IMR-90 (cell line): ENCODE results near the gene TRNT1. TPM values are rescaled to one million over a fixed set of nuclear protein-coding genes. Genes with fewer than 3 reads are reported as not detected.

Experiments
- ATAC-seq: fragments of 200-7000 bp; cut with Tn5 transposase; 2 replicates; pipeline ENCODE4 v1.9.1; 2020; ENCODE audit warnings: low read depth, mild to moderate bottlenecking, moderate library complexity
- BruUV-seq: library from RNA; stranded (reverse); fragments of 400-500 nt; replicated peaks from 2 replicates; lab custom pipeline; 2021; lab: Mats Ljungman, UMichigan
- CTCF ChIA-PET: fragments of 300-600 bp; formaldehyde crosslinking; extraction: SDS; loops from one replicate; lab custom pipeline; 2021; ENCODE audit warnings: antibody characterized with exemption; lab: Yijun Ruan, JAX
- POLR2A ChIA-PET: fragments of 300-600 bp; sonication (Branson Sonifier 250); formaldehyde crosslinking; loops from one replicate; lab custom pipeline; 2022; ENCODE audit warnings: antibody characterized with exemption; ENCODE audit not compliant: unreplicated experiment; lab: Charles Lee
- DNase-seq: peaks from one replicate; pipeline ENCODE4 v3.0.0; 2013
- H2AFZ ChIP-seq: replicated peaks from 2 replicates; pipeline ENCODE3; 2013; ENCODE audit warnings: low read length, mild to moderate bottlenecking; ENCODE audit not compliant: poor library complexity
- H2AK5ac ChIP-seq: 2 replicates; pipeline ENCODE4 v1.6.1; 2013; ENCODE audit warnings: low read depth, low read length, inconsistent platforms
- H2AK9ac ChIP-seq: replicated peaks from 2 replicates; pipeline ENCODE3; 2013; ENCODE audit warnings: mild to moderate bottlenecking, low read depth, low read length, moderate library complexity; ENCODE audit not compliant: poor library complexity
- H2BK120ac ChIP-seq: 2 replicates; pipeline ENCODE4 v1.6.1; 2013; ENCODE audit warnings: low read depth, low read length, inconsistent platforms
- H2BK15ac ChIP-seq: 3 replicates; pipeline ENCODE4 v1.6.1; 2013; ENCODE audit warnings: low read depth, low read length, inconsistent platforms
- H2BK20ac ChIP-seq: 2 replicates; pipeline ENCODE4 v1.6.1; 2013; ENCODE audit warnings: low read depth, mild to moderate bottlenecking, inconsistent platforms, low read length, moderate library complexity
- H2BK5ac ChIP-seq: 2 replicates; pipeline ENCODE4 v1.6.1; 2013; ENCODE audit warnings: mild to moderate bottlenecking, low read depth, low read length, inconsistent platforms; ENCODE audit not compliant: poor library complexity, severe bottlenecking
- H3K14ac ChIP-seq: replicated peaks from 2 replicates; pipeline ENCODE4 v1.6.1; 2013; ENCODE audit warnings: low read depth, low read length, inconsistent platforms
- H3K18ac ChIP-seq: 2 replicates; pipeline ENCODE4 v1.6.1; 2013; ENCODE audit warnings: low read depth, low read length, control low read depth
- H3K23ac ChIP-seq: 2 replicates; pipeline ENCODE4 v1.6.1; 2013; ENCODE audit warnings: low read depth, low read length, inconsistent platforms
- H3K27ac ChIP-seq: 2 replicates; pipeline ENCODE4 v1.5.1; 2013; ENCODE audit warnings: mild to moderate bottlenecking, control low read depth, low read length; ENCODE audit not compliant: insufficient read depth
- H3K27me3 ChIP-seq: 2 replicates; pipeline ENCODE4 v1.6.1; 2013; ENCODE audit warnings: low read length; ENCODE audit not compliant: control insufficient read depth, insufficient read depth
- H3K36me3 ChIP-seq: 2 replicates; pipeline ENCODE4 v1.6.1; 2013; ENCODE audit warnings: low read length, mixed read lengths; ENCODE audit not compliant: control insufficient read depth, insufficient read depth
- H3K4ac ChIP-seq: 2 replicates; pipeline ENCODE4 v1.6.1; 2013; ENCODE audit warnings: low read depth, low read length, inconsistent platforms
- H3K4me1 ChIP-seq: 2 replicates; pipeline ENCODE4 v1.6.1; 2013; ENCODE audit warnings: low read length, mixed read lengths; ENCODE audit not compliant: control insufficient read depth, insufficient read depth
- H3K4me2 ChIP-seq: 2 replicates; pipeline ENCODE4 v1.6.1; 2013; ENCODE audit warnings: low read depth, mild to moderate bottlenecking, control low read depth, low read length, moderate library complexity
- H3K4me3 ChIP-seq: 2 replicates; pipeline ENCODE4 v1.5.1; 2013; ENCODE audit warnings: low read depth, mild to moderate bottlenecking, control low read depth, low read length, moderate library complexity; ENCODE audit not compliant: insufficient read depth
- H3K56ac ChIP-seq: 2 replicates; pipeline ENCODE4 v1.6.1; 2013; ENCODE audit warnings: low read length, inconsistent platforms; ENCODE audit not compliant: insufficient read depth; ENCODE audit errors: extremely low read depth
- H3K79me1 ChIP-seq, 2 experiments: 2 replicates each; pipeline ENCODE4 v1.6.1; 2013; ENCODE audit warnings: low read length in 2 of 2, inconsistent platforms in 1 of 2, low read depth in 1 of 2
- H3K9ac ChIP-seq: 2 replicates; pipeline ENCODE4 v1.6.1; 2013; ENCODE audit warnings: low read depth, low read length, control low read depth
- H3K9me1 ChIP-seq: 2 replicates; pipeline ENCODE4 v1.6.1; 2013; ENCODE audit warnings: low read length, inconsistent platforms; ENCODE audit not compliant: insufficient read depth
- H3K9me3 ChIP-seq: 2 replicates; pipeline ENCODE4 v1.6.1; 2013; ENCODE audit warnings: low read length; ENCODE audit not compliant: control insufficient read depth, insufficient read depth
- H4K20me1 ChIP-seq: 2 replicates; pipeline ENCODE4 v1.6.1; 2013; ENCODE audit warnings: low read length, inconsistent platforms; ENCODE audit not compliant: insufficient read depth
- H4K5ac ChIP-seq: 2 replicates; pipeline ENCODE4 v1.6.1; 2013; ENCODE audit warnings: mild to moderate bottlenecking, low read depth, low read length, control low read depth
- H4K8ac ChIP-seq, 2 experiments: 2 replicates each; pipeline ENCODE4 v1.6.1; 2013; ENCODE audit warnings: low read depth in 2 of 2, low read length in 2 of 2, control low read depth in 1 of 2, inconsistent platforms in 1 of 2
- H4K91ac ChIP-seq: 2 replicates; pipeline ENCODE4 v1.6.1; 2013; ENCODE audit warnings: low read depth, low read length, inconsistent platforms; ENCODE audit not compliant: insufficient read depth
- CEBPB ChIP-seq: IDR thresholded peaks from 2 replicates; pipeline ENCODE4 v1.6.1; 2012; ENCODE audit warnings: low read depth, low read length, improper control_type of control experiment
- CHD1 ChIP-seq: IDR thresholded peaks from 2 replicates; pipeline ENCODE4 v1.6.1; 2012; ENCODE audit warnings: low read depth, low read length, improper control_type of control experiment
- CTCF ChIP-seq: conservative IDR thresholded peaks from 2 replicates; pipeline ENCODE4 v1.5.1; 2012; ENCODE audit warnings: mild to moderate bottlenecking, low read depth, low read length, improper control_type of control experiment
- ELK1 ChIP-seq: fragments of 150-350 bp; IDR thresholded peaks from 2 replicates; pipeline ENCODE4 v1.6.1; 2016; ENCODE audit warnings: low read depth, mild to moderate bottlenecking, low read length, moderate library complexity, borderline replicate concordance
- FOS ChIP-seq: fragments of 150-350 bp; IDR thresholded peaks from 2 replicates; pipeline ENCODE4 v1.6.1; 2016; ENCODE audit warnings: low read depth, low read length
- MAFK ChIP-seq: IDR thresholded peaks from 2 replicates; pipeline ENCODE4 v1.6.1; 2012; ENCODE audit warnings: low read depth, low read length, improper control_type of control experiment
- MAZ ChIP-seq: IDR thresholded peaks from 2 replicates; pipeline ENCODE4 v1.6.1; 2012; ENCODE audit warnings: low read depth, mild to moderate bottlenecking, low read length, improper control_type of control experiment, moderate library complexity, borderline replicate concordance
- NFE2L2 ChIP-seq: fragments of 150-350 bp; IDR thresholded peaks from 2 replicates; pipeline ENCODE4 v1.6.1; 2016; ENCODE audit warnings: low read depth, mild to moderate bottlenecking, low read length
- POLR2A ChIP-seq: IDR thresholded peaks from 2 replicates; pipeline ENCODE4 v1.6.1; 2012; ENCODE audit warnings: mild to moderate bottlenecking, low read depth, low read length
- WGBS, 2 experiments: methylation state at CpG; one replicate each; pipeline versions ENCODE4 v1.1.5 to v1.1.7; 2013; ENCODE audit warnings: missing lambda C conversion rate in 2 of 2; ENCODE audit not compliant: insufficient read length in 1 of 2; ENCODE audit errors: extremely low coverage in 2 of 2; 5-methylcytosine and 5-hydroxymethylcytosine counted together
- dilution Hi-C: fragments of 300-500 bp; cut with HindIII; formaldehyde crosslinking; loops from one replicate; pipeline ENCODE4 v1.14.3; 2018; ENCODE audit warnings: low sequenced_read_pairs; ENCODE audit not compliant: unreplicated experiment
- in situ Hi-C: fragments of 300-500 bp; cut with MboI; formaldehyde crosslinking; loops from 3 replicates; pipeline ENCODE4 v1.14.3; 2019; ENCODE audit warnings: low sequenced_read_pairs, inconsistent platforms, mixed read lengths
- intact Hi-C: fragments of 100-400 bp; cut with micrococcal nuclease; formaldehyde crosslinking; loops from 2 replicates; pipeline ENCODE4 v1.10.0; 2022
- polyA plus RNA-seq, 3 experiments: library from polyadenylated mRNA; depleted of rRNA; stranded (reverse); fragments of >200 nt; gene quantifications; 2 replicates each; pipeline ENCODE4 v1.2.3, GENCODE V29; 2012; ENCODE audit warnings: low replicate concordance in 1 of 3
- total RNA-seq: library from RNA; depleted of rRNA; stranded (reverse); fragments of >200 nt; gene quantifications from 2 replicates; pipeline ENCODE4 v1.2.3, GENCODE V29; 2012

Gene TRNT1
- total and polyA plus RNA-seq, 2 of the 4 experiments (the other 2 are of a cell fraction): 11.8 to 12.3 TPM

- TF ChIP-seq ELK1: no peak
Measured at GRCh38 chr3:3101660-3102458, 24.9 kb upstream of the TRNT1 start (continued).

GRCh38 chr3:3102751-3103150, 24.0 kb upstream of the TRNT1 start:
- dilution Hi-C loops (no loop called here), intact Hi-C loops (no loop called here), in situ Hi-C loops (no loop called here)
- Histone ChIP-seq H4K5ac (no peak overlapping the region), H4K20me1 (no peaks in the 10 kb centered on the region), H4K91ac (no peak overlapping the region), H3K27ac (no peak overlapping the region), H3K14ac (no peak overlapping the region), H2BK20ac (no peak overlapping the region), H2BK5ac (no peak overlapping the region), H3K4ac (no peak overlapping the region), H3K9me1 (no peaks in the 10 kb centered on the region), H2BK120ac (no peak overlapping the region), H2BK15ac (no peak overlapping the region), H3K9me3 (no peaks in the 10 kb centered on the region), H3K4me2 (no peak overlapping the region), H3K56ac (no peak overlapping the region), H4K8ac (no peak overlapping the region), H2AK9ac (no peak overlapping the region), H3K23ac (no peak overlapping the region), H3K9ac (no peak overlapping the region), H2AK5ac (no peak overlapping the region), H3K18ac (no peak overlapping the region), H3K27me3 (no peaks in the 10 kb centered on the region), H3K36me3 (no peaks in the 10 kb centered on the region), H3K4me3 (no peak overlapping the region), H3K79me1 (no peaks in the 10 kb centered on the region), H3K4me1 (no peaks in the 10 kb centered on the region), H2AFZ (no peak overlapping the region)
- ATAC-seq (no peak), DNase-seq (no peak)
- CTCF ChIA-PET: no interaction called here
- BruUV-seq: no TSS peak
- no peak for TF ChIP-seq MAZ
- TF ChIP-seq CTCF: no peak
- no peak for TF ChIP-seq MAFK
- no peak for TF ChIP-seq CHD1
- no peak for TF ChIP-seq CEBPB
- no peak for TF ChIP-seq FOS
- no peak for TF ChIP-seq NFE2L2
- TF ChIP-seq POLR2A: no peak
- POLR2A ChIA-PET: no interaction called here
- WGBS, 2 experiments: 60% methylated on average over 1 of the region's 6 CpGs; no CpG with 5 or more reads in 1 of the 2 experiments
